ENCODE results near the gene LOXHD1. TPM values are rescaled to one million over a fixed set of nuclear protein-coding genes. Genes with fewer than 3 reads are reported as not detected.

Gene LOXHD1
- total RNA-seq, 1 experiment from 2014 or later: not detected

DNA sequence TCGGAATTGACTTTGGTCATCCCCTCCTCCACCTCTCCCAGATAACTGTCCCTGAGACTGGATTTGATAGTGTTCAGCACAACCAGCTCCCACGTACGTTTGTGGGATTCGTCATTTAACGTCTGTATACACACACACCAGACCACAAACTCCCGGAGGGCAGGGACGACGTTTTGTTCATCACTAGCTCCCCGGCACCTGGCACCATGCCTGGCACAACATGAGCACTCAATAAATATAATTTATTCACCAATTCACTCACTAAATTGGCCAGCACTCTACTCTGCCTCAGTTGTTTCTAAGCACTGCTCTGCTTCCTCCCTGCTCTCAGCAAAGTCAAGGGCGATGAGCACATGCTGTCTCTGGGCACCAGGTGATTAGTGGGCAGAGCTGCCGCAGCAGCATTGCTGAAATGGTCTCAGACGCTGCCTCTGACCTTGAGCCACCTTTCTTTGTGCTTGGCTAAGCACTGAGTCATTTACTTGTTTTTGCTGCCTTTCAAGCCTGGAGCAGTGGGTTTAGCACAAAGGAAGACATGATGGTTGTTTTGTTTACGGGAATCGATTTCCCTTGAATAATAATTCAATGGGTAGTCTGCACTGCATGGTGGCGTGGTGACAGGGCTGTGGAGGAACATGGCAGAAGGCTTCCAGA, 19.3 kb upstream of the LOXHD1 start:
- ATAC-seq: peak; percentile 90
- Histone ChIP-seq H3K27ac (ENCODE audit: low read length) (peak overlapping the region; percentile 26), H3K9me3 (ENCODE audit: control insufficient read depth, insufficient read depth, low read depth, low read length) (no peaks in the 10 kb centered on the region), H3K4me3 (ENCODE audit: low read depth in 2 of 2, low read length in 2 of 2) (peak overlapping the region in 1 of 2 experiments; percentile 23; a peak in 2 of 4 replicates), H3K36me3 (ENCODE audit: control insufficient read depth, insufficient read depth, low read length) (no peaks in the 10 kb centered on the region), H3K4me1 (ENCODE audit: control insufficient read depth, insufficient read depth, low read length) (peaks cover 10% of the 10 kb centered on the region), H3K27me3 (ENCODE audit: control insufficient read depth, insufficient read depth, low read length) (no peaks in the 10 kb centered on the region)
- no TSS peak for BruUV-seq (replicated peaks)
- DNase-seq (ENCODE audit: low read depth, low spot score): peak; percentile 13
- intact Hi-C loops (cut with micrococcal nuclease; ENCODE audit: unreplicated experiment): no loop called here
- ChIA-PET CTCF (no interaction called here), POLR2A (no interaction called here)
- in situ Hi-C loops (cut with HindIII; ENCODE audit: low pct_unique_long_range_greater_than_20kb, low sequenced_read_pairs): no loop called here
- TF ChIP-seq, protein P1, sequence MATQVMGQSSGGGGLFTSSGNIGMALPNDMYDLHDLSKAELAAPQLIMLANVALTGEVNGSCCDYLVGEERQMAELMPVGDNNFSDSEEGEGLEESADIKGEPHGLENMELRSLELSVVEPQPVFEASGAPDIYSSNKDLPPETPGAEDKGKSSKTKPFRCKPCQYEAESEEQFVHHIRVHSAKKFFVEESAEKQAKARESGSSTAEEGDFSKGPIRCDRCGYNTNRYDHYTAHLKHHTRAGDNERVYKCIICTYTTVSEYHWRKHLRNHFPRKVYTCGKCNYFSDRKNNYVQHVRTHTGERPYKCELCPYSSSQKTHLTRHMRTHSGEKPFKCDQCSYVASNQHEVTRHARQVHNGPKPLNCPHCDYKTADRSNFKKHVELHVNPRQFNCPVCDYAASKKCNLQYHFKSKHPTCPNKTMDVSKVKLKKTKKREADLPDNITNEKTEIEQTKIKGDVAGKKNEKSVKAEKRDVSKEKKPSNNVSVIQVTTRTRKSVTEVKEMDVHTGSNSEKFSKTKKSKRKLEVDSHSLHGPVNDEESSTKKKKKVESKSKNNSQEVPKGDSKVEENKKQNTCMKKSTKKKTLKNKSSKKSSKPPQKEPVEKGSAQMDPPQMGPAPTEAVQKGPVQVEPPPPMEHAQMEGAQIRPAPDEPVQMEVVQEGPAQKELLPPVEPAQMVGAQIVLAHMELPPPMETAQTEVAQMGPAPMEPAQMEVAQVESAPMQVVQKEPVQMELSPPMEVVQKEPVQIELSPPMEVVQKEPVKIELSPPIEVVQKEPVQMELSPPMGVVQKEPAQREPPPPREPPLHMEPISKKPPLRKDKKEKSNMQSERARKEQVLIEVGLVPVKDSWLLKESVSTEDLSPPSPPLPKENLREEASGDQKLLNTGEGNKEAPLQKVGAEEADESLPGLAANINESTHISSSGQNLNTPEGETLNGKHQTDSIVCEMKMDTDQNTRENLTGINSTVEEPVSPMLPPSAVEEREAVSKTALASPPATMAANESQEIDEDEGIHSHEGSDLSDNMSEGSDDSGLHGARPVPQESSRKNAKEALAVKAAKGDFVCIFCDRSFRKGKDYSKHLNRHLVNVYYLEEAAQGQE (IDR thresholded peaks at IDR 0.05; ENCODE audit: insufficient read depth in 1 of 2, low read depth in 2 of 2, low read length in 1 of 2): no peak
- peak; percentile 56; the same call in 1 of the 2 replicates for TF ChIP-seq TCF7L2 (IDR thresholded peaks at IDR 0.05; ENCODE audit: low read depth, low read length)
- no peak for TF ChIP-seq POLR2AphosphoS5 (IDR thresholded peaks at IDR 0.05; ENCODE audit: low read depth, low read length)
- no peak for TF ChIP-seq SIN3A (IDR thresholded peaks at IDR 0.05; ENCODE audit: borderline replicate concordance, insufficient read depth, low read depth, low read length)

DNA sequence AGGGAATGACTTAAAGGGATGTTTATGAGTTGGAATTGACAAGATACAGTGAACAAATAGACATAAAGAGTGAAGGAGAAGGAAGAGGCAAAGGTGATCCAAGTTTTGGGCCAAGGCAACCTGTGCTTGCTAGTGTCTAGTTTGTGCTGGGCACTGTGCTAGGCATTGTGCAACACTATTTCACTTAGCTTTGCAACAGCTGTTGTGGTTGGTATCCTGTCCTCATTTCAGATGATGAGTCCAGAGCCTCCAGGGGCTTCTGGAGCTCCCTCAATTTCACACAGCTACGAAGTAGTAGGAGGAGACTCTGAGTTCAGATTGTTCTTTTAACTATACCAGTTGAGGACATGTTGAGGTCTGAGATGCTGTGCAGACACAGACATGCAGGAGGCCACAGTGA, 18.1 kb upstream of the LOXHD1 start:
- no TSS peak for BruUV-seq (replicated peaks)
- no peaks in the 10 kb centered on the region for H3K9me3 ChIP-seq (ENCODE audit: control insufficient read depth, insufficient read depth, low read depth, low read length)
- intact Hi-C loops (cut with micrococcal nuclease; ENCODE audit: unreplicated experiment): no loop called here
- DNase-seq (ENCODE audit: low read depth, low spot score): no peak
- CTCF ChIA-PET: interaction anchor here (0.7 kb wide), 1 partner anchor 17 kb away, joined by 5 read pairs; no protein-coding TSS in a partner anchor
- H3K4me1 ChIP-seq (ENCODE audit: control insufficient read depth, insufficient read depth, low read length): peaks cover 10% of the 10 kb centered on the region
- H3K4me3 ChIP-seq (ENCODE audit: low read depth in 2 of 2, low read length in 2 of 2): no peak overlapping the region
- no peaks in the 10 kb centered on the region for H3K27me3 ChIP-seq (ENCODE audit: control insufficient read depth, insufficient read depth, low read length)
- peak overlapping the region; percentile 48; the same call in 1 of the 2 replicates for H3K27ac ChIP-seq (ENCODE audit: low read length)
- in situ Hi-C loops (cut with HindIII; ENCODE audit: low pct_unique_long_range_greater_than_20kb, low sequenced_read_pairs): no loop called here
- no peak for ATAC-seq
- H3K36me3 ChIP-seq (ENCODE audit: control insufficient read depth, insufficient read depth, low read length): no peaks in the 10 kb centered on the region
- POLR2A ChIA-PET: no interaction called here
- TF ChIP-seq TCF7L2 (IDR thresholded peaks at IDR 0.05; ENCODE audit: low read depth, low read length) (no peak), POLR2AphosphoS5 (IDR thresholded peaks at IDR 0.05; ENCODE audit: low read depth, low read length) (no peak), SIN3A (IDR thresholded peaks at IDR 0.05; ENCODE audit: borderline replicate concordance, insufficient read depth, low read depth, low read length) (no peak)
- TF ChIP-seq, protein P2, sequence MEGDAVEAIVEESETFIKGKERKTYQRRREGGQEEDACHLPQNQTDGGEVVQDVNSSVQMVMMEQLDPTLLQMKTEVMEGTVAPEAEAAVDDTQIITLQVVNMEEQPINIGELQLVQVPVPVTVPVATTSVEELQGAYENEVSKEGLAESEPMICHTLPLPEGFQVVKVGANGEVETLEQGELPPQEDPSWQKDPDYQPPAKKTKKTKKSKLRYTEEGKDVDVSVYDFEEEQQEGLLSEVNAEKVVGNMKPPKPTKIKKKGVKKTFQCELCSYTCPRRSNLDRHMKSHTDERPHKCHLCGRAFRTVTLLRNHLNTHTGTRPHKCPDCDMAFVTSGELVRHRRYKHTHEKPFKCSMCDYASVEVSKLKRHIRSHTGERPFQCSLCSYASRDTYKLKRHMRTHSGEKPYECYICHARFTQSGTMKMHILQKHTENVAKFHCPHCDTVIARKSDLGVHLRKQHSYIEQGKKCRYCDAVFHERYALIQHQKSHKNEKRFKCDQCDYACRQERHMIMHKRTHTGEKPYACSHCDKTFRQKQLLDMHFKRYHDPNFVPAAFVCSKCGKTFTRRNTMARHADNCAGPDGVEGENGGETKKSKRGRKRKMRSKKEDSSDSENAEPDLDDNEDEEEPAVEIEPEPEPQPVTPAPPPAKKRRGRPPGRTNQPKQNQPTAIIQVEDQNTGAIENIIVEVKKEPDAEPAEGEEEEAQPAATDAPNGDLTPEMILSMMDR (IDR thresholded peaks at IDR 0.05): no peak
- TF ChIP-seq, protein P1 (IDR thresholded peaks at IDR 0.05; ENCODE audit: insufficient read depth in 1 of 2, low read depth in 2 of 2, low read length in 1 of 2): no peak

All from Panc1 (cell line).